Measurements from ENCODE around the gene ITPKC.

ITPKC gene

DNA sequence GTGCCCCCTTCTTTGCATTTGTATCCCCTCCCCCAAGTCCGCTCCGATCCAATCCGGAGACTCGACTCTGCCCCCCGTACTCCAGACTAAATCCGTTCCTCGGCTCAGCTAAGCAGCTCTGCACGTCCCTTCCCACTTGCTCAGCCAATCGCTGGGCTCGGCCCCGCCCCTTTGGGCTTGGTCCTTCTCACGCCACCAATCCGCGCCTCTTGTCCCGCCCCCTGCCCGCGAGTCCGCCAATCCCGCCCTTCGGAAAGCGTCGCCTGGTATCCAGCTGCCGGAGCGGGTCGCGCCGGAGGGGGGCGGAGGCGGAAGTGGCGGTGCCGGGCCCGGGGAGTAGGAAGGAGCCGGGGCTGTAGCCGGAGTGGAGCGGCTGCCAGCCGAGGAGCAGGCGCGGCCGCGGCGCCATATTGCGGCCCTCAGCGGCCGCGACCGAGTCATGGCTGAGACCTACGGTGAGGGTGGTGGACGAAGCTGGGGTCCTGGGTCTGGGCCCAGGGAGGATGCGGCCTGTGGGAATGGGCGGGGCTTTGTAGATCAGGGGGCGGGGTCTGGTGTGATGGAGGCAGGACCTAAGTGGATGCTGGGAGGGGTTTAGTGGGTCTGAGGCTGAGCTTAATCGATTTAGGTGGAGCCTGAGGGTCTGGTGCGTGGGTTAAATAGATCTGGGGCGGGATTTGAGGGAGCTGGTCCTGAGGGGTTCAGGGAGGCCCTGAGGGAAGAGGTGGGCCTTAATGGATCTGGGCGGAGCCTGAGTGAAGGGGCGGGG, 61.2 kb downstream of the ITPKC start, which contains the start of gene RAB4B:
RAB4B (plus strand) TSS at position 311 of the 769 bp plus-strand sequence; CDS start at position 440, 129 bp downstream.
- peak within 1 kb of the TSS; percentile 57; the same call in 1 of the 2 replicates for H3K9ac ChIP-seq
- TF ChIP-seq, protein P1, sequence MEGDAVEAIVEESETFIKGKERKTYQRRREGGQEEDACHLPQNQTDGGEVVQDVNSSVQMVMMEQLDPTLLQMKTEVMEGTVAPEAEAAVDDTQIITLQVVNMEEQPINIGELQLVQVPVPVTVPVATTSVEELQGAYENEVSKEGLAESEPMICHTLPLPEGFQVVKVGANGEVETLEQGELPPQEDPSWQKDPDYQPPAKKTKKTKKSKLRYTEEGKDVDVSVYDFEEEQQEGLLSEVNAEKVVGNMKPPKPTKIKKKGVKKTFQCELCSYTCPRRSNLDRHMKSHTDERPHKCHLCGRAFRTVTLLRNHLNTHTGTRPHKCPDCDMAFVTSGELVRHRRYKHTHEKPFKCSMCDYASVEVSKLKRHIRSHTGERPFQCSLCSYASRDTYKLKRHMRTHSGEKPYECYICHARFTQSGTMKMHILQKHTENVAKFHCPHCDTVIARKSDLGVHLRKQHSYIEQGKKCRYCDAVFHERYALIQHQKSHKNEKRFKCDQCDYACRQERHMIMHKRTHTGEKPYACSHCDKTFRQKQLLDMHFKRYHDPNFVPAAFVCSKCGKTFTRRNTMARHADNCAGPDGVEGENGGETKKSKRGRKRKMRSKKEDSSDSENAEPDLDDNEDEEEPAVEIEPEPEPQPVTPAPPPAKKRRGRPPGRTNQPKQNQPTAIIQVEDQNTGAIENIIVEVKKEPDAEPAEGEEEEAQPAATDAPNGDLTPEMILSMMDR (conservative IDR thresholded peaks at IDR 0.05; ENCODE audit: low read depth, low read length): no peak
- H3K27me3 ChIP-seq (ENCODE audit: insufficient read depth, low read depth): peaks cover 25% of the 10 kb centered on the region
- H3K4me1 ChIP-seq (ENCODE audit: low read depth, poor library complexity, severe bottlenecking): peaks cover 12% of the 10 kb centered on the region
- H3K4me2 ChIP-seq: peak within 1 kb of the TSS; percentile 98
- H3K4me3 ChIP-seq (IDR thresholded peaks at IDR 0.05; ENCODE audit: insufficient read depth, low read depth, low read length): peak within 1 kb of the TSS; percentile 58
- no peaks in the 10 kb centered on the region for H3K79me2 ChIP-seq (ENCODE audit: insufficient read depth, low read depth)
- H4K20me1 ChIP-seq (ENCODE audit: insufficient read depth): no peaks in the 10 kb centered on the region
- peak within 1 kb of the TSS; percentile 67 for H2AFZ ChIP-seq (ENCODE audit: low read depth)
- no peaks in the 10 kb centered on the region for H3K36me3 ChIP-seq (ENCODE audit: insufficient read depth)
- H3K27ac ChIP-seq: peak within 1 kb of the TSS; percentile 86

DNA sequence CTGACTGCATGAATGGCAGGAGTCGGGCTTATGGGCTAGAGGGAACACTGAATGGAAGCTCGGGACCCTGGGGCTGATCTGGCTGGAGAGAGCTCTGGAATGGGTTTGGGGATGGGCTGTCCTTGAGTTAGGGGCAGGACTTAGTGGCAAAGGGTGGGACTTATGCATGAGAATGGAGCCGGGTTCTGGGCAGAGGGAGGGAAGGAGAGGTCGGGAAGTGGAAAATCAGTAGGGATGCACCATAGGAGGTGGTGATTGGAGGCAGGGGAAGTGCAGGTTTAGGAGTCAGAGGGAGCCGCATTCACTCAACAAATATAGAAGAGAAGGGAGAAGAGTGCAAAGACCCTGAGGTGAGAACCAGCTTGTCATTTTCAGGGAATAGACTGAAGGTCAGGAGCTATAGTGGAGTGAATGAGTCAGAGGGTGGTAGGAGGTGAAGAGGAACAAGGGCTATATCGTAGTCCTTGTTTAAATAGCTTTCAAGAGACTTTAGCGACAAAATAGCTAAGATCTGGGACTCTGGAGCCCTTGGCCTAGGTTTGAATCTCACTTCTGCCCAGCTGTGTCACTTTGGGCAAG, 61.9 kb downstream of the ITPKC start:
- Histone ChIP-seq H2AFZ (ENCODE audit: low read depth) (peak overlapping the region; percentile 64), H3K27me3 (ENCODE audit: insufficient read depth, low read depth) (peaks cover 21% of the 10 kb centered on the region), H4K20me1 (ENCODE audit: insufficient read depth) (no peaks in the 10 kb centered on the region), H3K36me3 (ENCODE audit: insufficient read depth) (no peaks in the 10 kb centered on the region), H3K9ac (peak overlapping the region; percentile 57; the same call in 1 of the 2 replicates), H3K4me2 (peak overlapping the region; percentile 56), H3K4me3 (IDR thresholded peaks at IDR 0.05; ENCODE audit: insufficient read depth, low read depth, low read length) (peak overlapping the region; percentile 58), H3K4me1 (ENCODE audit: low read depth, poor library complexity, severe bottlenecking) (peaks cover 12% of the 10 kb centered on the region), H3K79me2 (ENCODE audit: insufficient read depth, low read depth) (no peaks in the 10 kb centered on the region), H3K27ac (no peak overlapping the region; the same call in 1 of the 2 replicates)
- TF ChIP-seq, protein P1 (conservative IDR thresholded peaks at IDR 0.05; ENCODE audit: low read depth, low read length): no peak

- H3K4me3 ChIP-seq (IDR thresholded peaks at IDR 0.05; ENCODE audit: insufficient read depth, low read depth, low read length): no peak overlapping the region
- no peak overlapping the region for H2AFZ ChIP-seq (ENCODE audit: low read depth)
- peaks cover 12% of the 10 kb centered on the region for H3K4me1 ChIP-seq (ENCODE audit: low read depth, poor library complexity, severe bottlenecking)
- no peaks in the 10 kb centered on the region for H4K20me1 ChIP-seq (ENCODE audit: insufficient read depth)
- H3K4me2 ChIP-seq: no peak overlapping the region
- H3K79me2 ChIP-seq (ENCODE audit: insufficient read depth, low read depth): no peaks in the 10 kb centered on the region
- H3K9ac ChIP-seq: no peak overlapping the region
- TF ChIP-seq, protein P1 (conservative IDR thresholded peaks at IDR 0.05; ENCODE audit: low read depth, low read length): no peak
- no peaks in the 10 kb centered on the region for H3K36me3 ChIP-seq (ENCODE audit: insufficient read depth)
- H3K27me3 ChIP-seq (ENCODE audit: insufficient read depth, low read depth): peaks cover 13% of the 10 kb centered on the region
- no peak overlapping the region for H3K27ac ChIP-seq
These were observed 63.7 kb downstream of the ITPKC start for GRCh38 chr19:40780582-40780981.

GRCh38 chr19:40781140-40781539, 64.2 kb downstream of the ITPKC start:
- TF ChIP-seq, protein P1 (conservative IDR thresholded peaks at IDR 0.05; ENCODE audit: low read depth, low read length): no peak
- H4K20me1 ChIP-seq (ENCODE audit: insufficient read depth): no peaks in the 10 kb centered on the region
- no peak overlapping the region for H3K9ac ChIP-seq
- no peak overlapping the region for H3K27ac ChIP-seq
- peaks cover 7% of the 10 kb centered on the region; the same call in 1 of the 2 replicates for H3K27me3 ChIP-seq (ENCODE audit: insufficient read depth, low read depth)
- H3K4me3 ChIP-seq (IDR thresholded peaks at IDR 0.05; ENCODE audit: insufficient read depth, low read depth, low read length): no peak overlapping the region
- H2AFZ ChIP-seq (ENCODE audit: low read depth): no peak overlapping the region
- H3K4me1 ChIP-seq (ENCODE audit: low read depth, poor library complexity, severe bottlenecking): peaks cover 9% of the 10 kb centered on the region
- H3K4me2 ChIP-seq: no peak overlapping the region
- no peaks in the 10 kb centered on the region for H3K36me3 ChIP-seq (ENCODE audit: insufficient read depth)
- H3K79me2 ChIP-seq (ENCODE audit: insufficient read depth, low read depth): no peaks in the 10 kb centered on the region
